Neural crest cell (in vitro differentiated cells): ENCODE measurements around the gene PNN. TPM values are rescaled to one million over a fixed set of nuclear protein-coding genes. Genes with fewer than 3 reads are reported as not detected.
A peak's percentile ranks its signal among the peaks of the same experiment; 100 is the strongest.
"Not testable (repeated sequence)": the region's sequence is repeated elsewhere in the genome, so short reads cannot be mapped to it uniquely, and the experiment has no call there.

ENCODE experiments used
- DNase-seq: peaks from one replicate; pipeline ENCODE4 v3.0.0; 2021; ENCODE audit warnings: low read depth, mixed read lengths, low spot score
- H3K27ac Mint-ChIP-seq: one replicate; pipeline ENCODE4 v1.8.0; 2021; ENCODE audit warnings: mild to moderate bottlenecking, mixed read lengths; ENCODE audit not compliant: unreplicated experiment
- H3K27me3 Mint-ChIP-seq: 2 replicates; pipeline ENCODE4 v1.8.0; 2021; ENCODE audit warnings: low read depth, mild to moderate bottlenecking, mixed read lengths
- H3K36me3 Mint-ChIP-seq: 2 replicates; pipeline ENCODE4 v1.8.0; 2021; ENCODE audit warnings: low read depth, mild to moderate bottlenecking, mixed read lengths
- H3K4me1 Mint-ChIP-seq: 2 replicates; pipeline ENCODE4 v1.8.0; 2021; ENCODE audit warnings: mixed read lengths
- H3K4me3 Mint-ChIP-seq: one replicate; pipeline ENCODE4 v1.8.0; 2021; ENCODE audit warnings: mild to moderate bottlenecking, mixed read lengths
- H3K9me3 Mint-ChIP-seq: 2 replicates; pipeline ENCODE4 v1.8.0; 2021; ENCODE audit warnings: mixed read lengths
- CTCF ChIP-seq: fragments of 200-600 bp; sonication (generic); conservative IDR thresholded peaks from 2 replicates; pipeline ENCODE4 v1.5.0; 2021; ENCODE audit warnings: antibody characterized with exemption, mild to moderate bottlenecking
- total RNA-seq: library from RNA; stranded (reverse); gene quantifications from 2 replicates; pipeline ENCODE4 v1.2.1, GENCODE V29; 2021

PNN gene
- total RNA-seq, 1 donor from 2014 or later: 128 TPM

- no peak for TF ChIP-seq CTCF
- Mint-ChIP-seq H3K27ac (no peak overlapping the region), H3K36me3 (peaks cover 18% of the 10 kb centered on the region), H3K27me3 (no peaks in the 10 kb centered on the region), H3K4me3 (no peak overlapping the region), H3K9me3 (no peaks in the 10 kb centered on the region), H3K4me1 (peaks cover 19% of the 10 kb centered on the region)
- no peak for DNase-seq
Measured at GRCh38 chr14:39184628-39185255, 9.7 kb downstream of the PNN start.

GRCh38 chr14:39185256-39186049, 10.4 kb downstream of the PNN start:
- H3K27ac Mint-ChIP-seq: no peak overlapping the region
- H3K4me1 Mint-ChIP-seq: peaks cover 19% of the 10 kb centered on the region
- H3K9me3 Mint-ChIP-seq: no peaks in the 10 kb centered on the region
- H3K27me3 Mint-ChIP-seq: no peaks in the 10 kb centered on the region
- TF ChIP-seq CTCF: no peak
- no peak overlapping the region for H3K4me3 Mint-ChIP-seq
- peaks cover 18% of the 10 kb centered on the region for H3K36me3 Mint-ChIP-seq
- no peak for DNase-seq

- H3K27ac Mint-ChIP-seq: no peak overlapping the region
- H3K36me3 Mint-ChIP-seq: peaks cover 18% of the 10 kb centered on the region
- H3K27me3 Mint-ChIP-seq: no peaks in the 10 kb centered on the region
- no peaks in the 10 kb centered on the region for H3K9me3 Mint-ChIP-seq
- peaks cover 19% of the 10 kb centered on the region for H3K4me1 Mint-ChIP-seq
- DNase-seq: no peak
- no peak overlapping the region for H3K4me3 Mint-ChIP-seq
- no peak for TF ChIP-seq CTCF
Measured at GRCh38 chr14:39186941-39187525, 12.0 kb downstream of the PNN start.

GRCh38 chr14:39203659-39204606, 28.9 kb downstream of the PNN start:
- H3K27ac Mint-ChIP-seq: peak overlapping the region; percentile 85
- no peaks in the 10 kb centered on the region for H3K36me3 Mint-ChIP-seq
- peaks cover 14% of the 10 kb centered on the region for H3K4me1 Mint-ChIP-seq
- no peaks in the 10 kb centered on the region for H3K9me3 Mint-ChIP-seq
- DNase-seq: no peak
- no peak for TF ChIP-seq CTCF
- no peak overlapping the region for H3K4me3 Mint-ChIP-seq
- H3K27me3 Mint-ChIP-seq: no peaks in the 10 kb centered on the region

GRCh38 chr14:39207430-39207829, 32.4 kb downstream of the PNN start:
- not testable (repeated sequence) for H3K27ac Mint-ChIP-seq, H3K4me3 Mint-ChIP-seq, H3K36me3 Mint-ChIP-seq, DNase-seq, H3K9me3 Mint-ChIP-seq, H3K27me3 Mint-ChIP-seq
- peaks cover 14% of the 10 kb centered on the region for H3K4me1 Mint-ChIP-seq
